Small intestine (tissue), 7 donors: Measurements from ENCODE around the gene TCAP. TPM values are rescaled to one million over a fixed set of nuclear protein-coding genes. Genes with fewer than 3 reads are reported as not detected.

Experiments used
- DNase-seq, 2 donors: peaks; one replicate each; pipeline versions ENCODE4 v3.0.0 to v3.0.0-alpha.2; 2013
- FAIRE-seq: peaks from 2 replicates; lab custom pipeline; 2012; peaks lifted over from hg19 to GRCh38; lab: Jason Lieb, UNC
- H3K27ac ChIP-seq, 3 donors: one replicate each; pipeline ENCODE4 v1.5.1; 2013; ENCODE audit warnings: low read length in 2 of 3, mild to moderate bottlenecking in 2 of 3, control low read depth in 1 of 3, inconsistent platforms in 1 of 3, low read depth in 1 of 3, moderate library complexity in 1 of 3
- H3K27me3 ChIP-seq, 3 donors: one replicate each; pipeline ENCODE4 v1.6.1; 2013; ENCODE audit warnings: low read length in 3 of 3, inconsistent platforms in 1 of 3; ENCODE audit not compliant: control insufficient read depth in 3 of 3, insufficient read depth in 3 of 3
- H3K36me3 ChIP-seq, 3 donors: one replicate each; pipeline ENCODE4 v1.6.1; 2013; ENCODE audit warnings: low read length in 3 of 3, inconsistent platforms in 1 of 3, low read depth in 1 of 3, mild to moderate bottlenecking in 1 of 3, moderate library complexity in 1 of 3; ENCODE audit not compliant: control insufficient read depth in 3 of 3, insufficient read depth in 2 of 3
- H3K4me1 ChIP-seq, 3 donors: one replicate each; pipeline ENCODE4 v1.6.1; 2013; ENCODE audit warnings: low read length in 2 of 3, inconsistent platforms in 1 of 3, low read depth in 1 of 3, mild to moderate bottlenecking in 1 of 3, moderate library complexity in 1 of 3; ENCODE audit not compliant: control insufficient read depth in 3 of 3, insufficient read depth in 2 of 3
- H3K4me3 ChIP-seq, 3 donors: one replicate each; pipeline ENCODE4 v1.5.1; 2013; ENCODE audit warnings: low read length in 3 of 3, control low read depth in 1 of 3, inconsistent platforms in 1 of 3, low read depth in 1 of 3, mild to moderate bottlenecking in 1 of 3, moderate library complexity in 1 of 3
- H3K9me3 ChIP-seq, 2 donors: one replicate each; pipeline ENCODE4 v1.6.1; 2013; ENCODE audit warnings: low read depth in 1 of 2, low read length in 1 of 2; ENCODE audit not compliant: control insufficient read depth in 2 of 2, insufficient read depth in 1 of 2
- WGBS, 3 donors: extraction: QIAGEN DNeasy Blood & Tissue Kit; methylation state at CpG; one replicate each; pipeline ENCODE4 v1.1.7; 2013; 5-methylcytosine and 5-hydroxymethylcytosine counted together
- polyA plus RNA-seq, 4 donors: library from polyadenylated mRNA; stranded (reverse) in 3 of 4; unstranded in 1 of 4; fragments of 200-250 nt in 3 of 4; fragments of 120-200 nt in 1 of 4; gene quantifications; one replicate each; pipeline versions ENCODE4 v1.2.1 to v1.2.3, GENCODE V29; 2013
- donor health status: healthy with polysubstance abuse.
- donor health status: control.
- donor health status: control.
- donor health status: Bipolar disorder and iron deficiency.
- donor health status: healthy.

The TCAP gene
- polyA plus RNA-seq, 4 donors: 0.85 to 27.6 (median 3.8) TPM

DNA sequence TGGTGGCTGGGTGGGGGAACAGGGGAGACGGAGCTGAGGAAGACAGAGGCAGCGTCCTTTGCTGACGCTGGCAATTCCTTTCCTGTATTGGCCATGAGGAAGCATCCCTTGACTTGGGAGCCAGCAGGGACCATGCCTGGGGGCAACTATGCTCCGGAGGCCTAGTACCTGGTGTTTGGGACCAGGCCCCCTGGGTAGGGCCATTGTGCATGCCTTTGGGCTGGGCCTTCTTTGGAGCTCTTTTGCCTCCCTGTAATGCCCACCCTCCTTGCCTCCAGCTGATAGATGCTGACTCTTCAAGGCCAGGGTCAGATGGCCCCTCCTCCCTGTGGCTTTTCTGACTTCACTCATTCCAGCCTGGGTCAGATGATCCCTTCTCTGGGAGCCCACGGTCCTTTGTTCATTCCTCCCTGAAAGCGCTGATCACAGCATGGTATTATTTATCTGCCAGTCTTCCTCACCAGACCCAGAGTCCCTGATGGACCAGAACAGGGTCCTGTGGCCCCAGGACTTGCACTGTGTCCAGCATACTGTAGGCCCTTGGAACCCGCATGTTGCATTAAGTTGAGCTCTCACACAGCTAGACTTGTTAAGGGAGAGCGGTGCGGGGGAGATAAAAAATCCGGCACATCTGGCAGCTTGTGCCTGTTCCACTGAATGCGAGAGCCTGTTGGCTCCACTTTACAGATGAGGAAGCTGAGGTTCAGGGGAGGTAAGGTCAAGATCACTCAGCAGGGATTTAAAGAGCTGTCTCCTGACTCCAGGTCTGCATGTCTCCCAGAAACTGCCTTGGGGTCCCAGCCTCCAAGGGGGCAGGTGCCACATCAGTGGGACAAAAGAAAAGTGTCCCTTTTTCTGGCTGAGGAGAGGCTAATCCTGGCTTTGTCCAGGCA lies 25.3 kb upstream of the TCAP start:
- WGBS, 3 donors: 87 to 91% (median 90%) methylated on average over 11 of the region's 11 CpGs
- Histone ChIP-seq H3K27ac (no peak overlapping the region), H3K4me3 (no peak overlapping the region), H3K36me3 (peaks cover 0 to 58% (median 0%) of the 10 kb centered on the region in 3 donors), H3K27me3 (no peaks in the 10 kb centered on the region), H3K4me1 (peaks cover 7 to 50% (median 14%) of the 10 kb centered on the region in 3 donors), H3K9me3 (no peaks in the 10 kb centered on the region)
- no peak for FAIRE-seq
- no peak for DNase-seq

DNA sequence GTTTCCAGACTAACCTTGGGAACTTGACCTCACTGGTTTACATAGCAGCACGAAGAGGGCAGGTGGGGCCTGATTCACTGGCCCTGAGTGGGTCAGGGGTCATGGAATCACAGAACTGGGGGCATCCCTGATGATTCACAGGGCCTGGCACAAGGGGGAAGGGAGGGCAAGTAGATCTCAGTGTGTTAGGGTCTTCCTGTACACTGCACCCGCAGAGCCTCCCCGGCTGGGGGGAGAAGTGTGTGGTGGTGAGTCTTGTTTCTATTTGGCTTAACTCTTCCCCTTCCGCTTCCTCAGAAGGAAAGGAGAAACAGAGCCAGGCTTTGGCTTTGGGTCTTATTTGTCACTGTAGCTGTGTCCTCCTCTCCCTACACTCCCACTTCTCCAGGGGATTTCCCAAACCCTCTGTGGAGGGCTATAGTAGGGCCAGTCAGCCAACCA lies 24.5 kb upstream of the TCAP start:
- Histone ChIP-seq H3K4me1 (peaks cover 7 to 51% (median 14%) of the 10 kb centered on the region in 3 donors), H3K4me3 (no peak overlapping the region), H3K9me3 (no peaks in the 10 kb centered on the region), H3K27me3 (no peaks in the 10 kb centered on the region), H3K27ac (no peak overlapping the region), H3K36me3 (peaks cover 0 to 60% (median 0%) of the 10 kb centered on the region in 3 donors)
- WGBS, 3 donors: 40 to 76% (median 54%) methylated on average over 4 of the region's 4 CpGs
- no peak for FAIRE-seq
- DNase-seq: no peak

DNA sequence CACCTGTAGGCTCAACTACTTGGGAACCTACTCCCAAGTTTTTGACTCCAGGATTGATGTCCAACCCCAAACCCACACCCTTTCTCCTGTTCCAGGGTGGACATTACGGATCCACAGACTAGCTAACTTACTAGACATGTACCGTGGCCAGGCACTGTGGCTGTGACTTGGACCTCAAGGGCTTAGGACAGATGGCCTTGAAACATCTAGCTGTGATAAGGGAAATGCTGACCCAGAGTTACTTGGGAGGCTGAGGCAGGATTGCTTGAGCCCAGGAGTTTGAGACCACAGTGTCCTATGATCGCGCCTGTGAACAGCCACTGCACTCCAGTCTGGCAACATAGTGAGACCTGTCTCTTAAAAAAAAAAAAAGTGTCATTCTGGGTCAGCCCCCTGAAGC lies 24.1 kb upstream of the TCAP start:
- WGBS, 3 donors: 89 to 96% (median 93%) methylated on average over 4 of the region's 4 CpGs

DNA sequence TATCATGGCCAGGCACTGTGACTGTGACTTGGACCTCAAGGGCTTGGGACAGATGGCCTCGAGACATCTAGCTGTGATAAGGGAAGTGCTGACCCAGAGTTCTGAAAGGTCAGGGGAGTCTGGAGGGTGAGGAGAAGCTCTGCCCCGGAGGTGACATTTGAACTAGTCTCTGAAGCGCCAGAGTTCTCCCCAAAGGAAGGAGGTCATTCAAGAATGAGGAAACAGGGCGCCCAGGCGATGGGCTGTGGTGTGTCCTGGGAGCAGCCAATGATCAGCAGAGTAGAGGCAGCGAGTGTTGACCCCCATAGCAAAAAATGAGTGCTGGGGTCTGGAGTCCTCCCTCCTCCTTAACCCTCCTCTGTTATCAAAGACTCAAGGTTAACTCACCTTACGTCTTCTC lies 23.3 kb upstream of the TCAP start:
- WGBS, 3 donors: 75 to 87% (median 79%) methylated on average over 7 of the region's 7 CpGs
- H3K4me1 ChIP-seq: peaks cover 7 to 48% (median 14%) of the 10 kb centered on the region in 3 donors
- no peak for FAIRE-seq

More for the DNA sequence above, 24.1 kb upstream of the TCAP start:
- DNase-seq (no peak), FAIRE-seq (no peak)
- no peaks in the 10 kb centered on the region for H3K27me3 ChIP-seq
- peaks cover 0 to 58% (median 0%) of the 10 kb centered on the region in 3 donors for H3K36me3 ChIP-seq
- H3K27ac ChIP-seq: no peak overlapping the region
- no peak overlapping the region for H3K4me3 ChIP-seq
- peaks cover 7 to 50% (median 14%) of the 10 kb centered on the region in 3 donors for H3K4me1 ChIP-seq
- H3K9me3 ChIP-seq: no peaks in the 10 kb centered on the region

DNA sequence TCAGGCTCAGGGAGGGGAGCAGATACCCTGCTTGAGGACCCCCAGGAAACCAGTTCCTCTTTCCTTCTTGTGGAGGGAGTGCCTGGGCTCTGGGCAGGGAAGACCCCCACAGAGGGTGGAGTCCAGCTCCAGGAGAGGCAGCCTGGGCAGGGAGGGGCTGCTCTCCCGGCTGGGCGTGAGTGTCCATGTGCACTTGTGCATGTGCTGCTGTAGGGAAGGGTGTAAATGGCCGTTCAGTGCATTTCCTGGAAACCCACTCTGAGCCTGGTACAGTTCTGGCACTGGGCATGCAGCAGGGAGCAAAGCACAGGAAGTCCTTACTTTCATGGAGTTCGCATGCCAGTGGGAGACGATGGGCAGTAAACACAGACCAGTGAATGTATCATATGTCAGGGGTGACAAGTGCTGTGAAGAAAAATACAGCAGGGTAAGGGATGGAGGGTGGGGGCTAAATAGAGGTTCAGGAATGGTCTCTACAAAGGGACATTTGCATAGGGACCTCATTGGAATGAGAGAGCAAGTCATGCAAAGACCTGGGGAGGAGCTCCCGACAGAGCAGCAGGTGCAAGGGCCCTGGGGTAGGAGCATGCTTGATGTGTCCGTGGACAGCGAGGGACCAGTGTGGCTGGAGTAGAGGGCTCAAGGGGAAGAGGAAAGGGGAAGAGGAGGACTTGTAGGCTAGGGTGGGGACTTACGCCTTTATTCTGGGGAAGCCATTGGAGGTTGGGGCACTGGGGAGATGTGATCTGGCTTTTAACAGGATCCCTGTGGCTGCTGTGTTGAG lies 22.7 kb upstream of the TCAP start:
- no peaks in the 10 kb centered on the region for H3K9me3 ChIP-seq
- no peaks in the 10 kb centered on the region for H3K27me3 ChIP-seq
- peaks cover 0 to 64% (median 0%) of the 10 kb centered on the region in 3 donors for H3K36me3 ChIP-seq
- no peak for DNase-seq
- WGBS, 3 donors: 81 to 90% (median 87%) methylated on average over 9 of the region's 9 CpGs
- peaks cover 7 to 48% (median 14%) of the 10 kb centered on the region in 3 donors for H3K4me1 ChIP-seq
- no peak for FAIRE-seq
- no peak overlapping the region for H3K4me3 ChIP-seq
- no peak overlapping the region for H3K27ac ChIP-seq

More for the DNA sequence above, 23.3 kb upstream of the TCAP start:
- Histone ChIP-seq H3K9me3 (no peaks in the 10 kb centered on the region), H3K4me3 (no peak overlapping the region), H3K27ac (no peak overlapping the region), H3K36me3 (peaks cover 0 to 59% (median 0%) of the 10 kb centered on the region in 3 donors), H3K27me3 (no peaks in the 10 kb centered on the region)
- no peak for DNase-seq

DNA sequence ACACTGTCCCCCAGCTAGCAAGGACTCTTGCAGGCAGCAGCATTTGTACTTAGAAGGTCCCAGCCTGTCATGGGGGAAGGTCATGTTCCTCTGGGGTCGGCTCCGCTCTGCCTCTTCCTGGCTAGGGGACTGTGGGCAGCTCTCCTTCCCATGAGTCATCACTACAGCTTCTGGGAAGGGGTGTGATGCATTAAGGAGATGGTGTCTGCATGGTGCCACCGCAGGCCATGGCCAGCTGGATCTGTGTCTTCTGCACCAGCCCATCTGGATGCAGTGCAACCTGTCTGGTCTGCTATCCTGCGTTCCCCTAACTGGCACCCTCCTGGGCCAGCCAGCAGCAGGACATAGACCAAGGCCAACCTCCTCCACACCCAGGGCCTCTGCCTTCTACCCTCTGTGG lies 21.9 kb upstream of the TCAP start:
- H3K4me1 ChIP-seq: peaks cover 5 to 44% (median 10%) of the 10 kb centered on the region in 3 donors
- WGBS, 3 donors: 81 to 91% (median 86%) methylated on average over 3 to 4 of the region's 4 CpGs
- no peak overlapping the region for H3K4me3 ChIP-seq
- DNase-seq: no peak
- H3K27ac ChIP-seq: no peak overlapping the region
- H3K9me3 ChIP-seq: no peaks in the 10 kb centered on the region
- no peaks in the 10 kb centered on the region for H3K27me3 ChIP-seq
- no peak for FAIRE-seq
- peaks cover 0 to 64% (median 0%) of the 10 kb centered on the region in 3 donors for H3K36me3 ChIP-seq

DNA sequence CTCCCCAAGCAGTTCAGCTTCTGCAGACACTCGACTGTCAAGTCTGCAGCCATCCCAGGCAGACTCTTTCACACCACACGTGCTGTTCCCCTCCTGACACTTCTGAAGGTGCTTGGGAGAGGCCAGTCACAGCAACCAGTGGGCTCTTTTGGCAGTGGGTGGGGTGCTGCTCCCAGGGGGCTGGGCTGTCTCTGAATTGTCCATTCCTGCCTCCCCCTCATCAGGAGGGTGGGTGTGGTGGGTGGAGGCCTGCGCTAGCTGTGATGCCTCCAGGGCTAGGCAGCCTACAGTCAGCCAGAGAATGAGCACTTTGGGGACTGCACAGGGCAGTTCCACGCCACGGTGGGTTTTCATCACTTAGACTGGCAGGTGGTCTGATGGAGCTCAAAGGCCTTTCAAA lies 17.9 kb upstream of the TCAP start:
- H3K4me1 ChIP-seq: peaks cover 2 to 30% (median 6%) of the 10 kb centered on the region in 3 donors
- peaks cover 0 to 61% (median 0%) of the 10 kb centered on the region in 3 donors for H3K36me3 ChIP-seq
- no peak overlapping the region for H3K4me3 ChIP-seq
- DNase-seq (no peak), FAIRE-seq (no peak)
- no peak overlapping the region for H3K27ac ChIP-seq
- H3K9me3 ChIP-seq: no peaks in the 10 kb centered on the region
- no peaks in the 10 kb centered on the region for H3K27me3 ChIP-seq
- 81 to 88% (median 82%) methylated on average over 5 of the region's 5 CpGs for WGBS, 3 donors
